Omental fat pad (tissue), 4 donors: ENCODE results near the gene MRPS12. TPM values are rescaled to one million over a fixed set of nuclear protein-coding genes. Genes with fewer than 3 reads are reported as not detected.
"Not testable (repeated sequence)": the region's sequence is repeated elsewhere in the genome, so short reads cannot be mapped to it uniquely, and the experiment has no call there.

Experiments
- ATAC-seq: fragments of 150-250 bp; one replicate; pipeline ENCODE4 v1.9.1; 2016; ENCODE audit warnings: mild to moderate bottlenecking, moderate library complexity; ENCODE audit not compliant: low FRiP score
- DNase-seq: peaks from one replicate; pipeline ENCODE4 v3.0.0-alpha.2; 2019; ENCODE audit warnings: low spot score
- total RNA-seq, 4 donors: library from RNA; depleted of rRNA; stranded (reverse); fragments of >200 nt; gene quantifications; one replicate each; pipeline ENCODE4 v1.1.0, GENCODE V29; 2016
- TF ChIP-seq, protein P1 (sequence below), 3 donors: fragments of 450-650 bp; IDR thresholded peaks; one replicate each; pipeline ENCODE4 v1.5.1; 2016 to 2017; ENCODE audit warnings: antibody characterized with exemption in 3 of 3, mild to moderate bottlenecking in 3 of 3, moderate library complexity in 2 of 3

MRPS12 gene
- total RNA-seq, 4 donors from 2014 or later: 27.3 to 46.0 (median 37.7) TPM

DNA sequence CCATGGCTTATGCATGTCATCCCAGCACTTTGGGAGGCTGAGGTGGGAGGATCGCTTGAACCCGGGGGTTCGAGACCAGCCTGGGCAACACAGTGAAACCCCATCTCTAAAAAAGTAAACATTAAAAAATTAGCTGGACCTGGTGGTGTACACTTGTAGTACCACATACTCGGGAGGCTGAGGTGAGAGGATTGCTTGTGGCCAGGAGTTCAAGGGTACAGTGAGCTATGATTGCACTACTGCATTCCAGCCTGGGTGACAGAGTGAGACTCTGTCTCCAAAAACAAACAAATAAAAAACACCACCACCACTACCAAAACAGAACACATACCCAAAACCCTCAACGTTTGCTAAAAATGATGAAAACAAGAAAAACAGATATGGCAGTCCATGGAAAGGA, 28.9 kb downstream of the MRPS12 start:
- ATAC-seq (no peak), DNase-seq (no peak)
- TF ChIP-seq, protein P1, sequence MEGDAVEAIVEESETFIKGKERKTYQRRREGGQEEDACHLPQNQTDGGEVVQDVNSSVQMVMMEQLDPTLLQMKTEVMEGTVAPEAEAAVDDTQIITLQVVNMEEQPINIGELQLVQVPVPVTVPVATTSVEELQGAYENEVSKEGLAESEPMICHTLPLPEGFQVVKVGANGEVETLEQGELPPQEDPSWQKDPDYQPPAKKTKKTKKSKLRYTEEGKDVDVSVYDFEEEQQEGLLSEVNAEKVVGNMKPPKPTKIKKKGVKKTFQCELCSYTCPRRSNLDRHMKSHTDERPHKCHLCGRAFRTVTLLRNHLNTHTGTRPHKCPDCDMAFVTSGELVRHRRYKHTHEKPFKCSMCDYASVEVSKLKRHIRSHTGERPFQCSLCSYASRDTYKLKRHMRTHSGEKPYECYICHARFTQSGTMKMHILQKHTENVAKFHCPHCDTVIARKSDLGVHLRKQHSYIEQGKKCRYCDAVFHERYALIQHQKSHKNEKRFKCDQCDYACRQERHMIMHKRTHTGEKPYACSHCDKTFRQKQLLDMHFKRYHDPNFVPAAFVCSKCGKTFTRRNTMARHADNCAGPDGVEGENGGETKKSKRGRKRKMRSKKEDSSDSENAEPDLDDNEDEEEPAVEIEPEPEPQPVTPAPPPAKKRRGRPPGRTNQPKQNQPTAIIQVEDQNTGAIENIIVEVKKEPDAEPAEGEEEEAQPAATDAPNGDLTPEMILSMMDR (IDR thresholded peaks at IDR 0.05): no peak

- TF ChIP-seq, protein P1 (IDR thresholded peaks at IDR 0.05): no peak
- no peak for DNase-seq
- ATAC-seq: no peak
Observed at GRCh38 chr19:38964738-38965137, 34.0 kb downstream of the MRPS12 start.

- ATAC-seq: not testable (repeated sequence)
Observed at GRCh38 chr19:38966149-38966548, 35.4 kb downstream of the MRPS12 start.

GRCh38 chr19:38970664-38971532, 40.2 kb downstream of the MRPS12 start:
- DNase-seq: no peak
- TF ChIP-seq, protein P1 (IDR thresholded peaks at IDR 0.05): no peak
- no peak for ATAC-seq

More at GRCh38 chr19:38966149-38966548, 35.4 kb downstream of the MRPS12 start:
- not testable (repeated sequence) for DNase-seq

GRCh38 chr19:38971672-38972071, 40.9 kb downstream of the MRPS12 start:
- TF ChIP-seq, protein P1 (IDR thresholded peaks at IDR 0.05): no peak
- ATAC-seq: no peak
- DNase-seq: no peak

DNA sequence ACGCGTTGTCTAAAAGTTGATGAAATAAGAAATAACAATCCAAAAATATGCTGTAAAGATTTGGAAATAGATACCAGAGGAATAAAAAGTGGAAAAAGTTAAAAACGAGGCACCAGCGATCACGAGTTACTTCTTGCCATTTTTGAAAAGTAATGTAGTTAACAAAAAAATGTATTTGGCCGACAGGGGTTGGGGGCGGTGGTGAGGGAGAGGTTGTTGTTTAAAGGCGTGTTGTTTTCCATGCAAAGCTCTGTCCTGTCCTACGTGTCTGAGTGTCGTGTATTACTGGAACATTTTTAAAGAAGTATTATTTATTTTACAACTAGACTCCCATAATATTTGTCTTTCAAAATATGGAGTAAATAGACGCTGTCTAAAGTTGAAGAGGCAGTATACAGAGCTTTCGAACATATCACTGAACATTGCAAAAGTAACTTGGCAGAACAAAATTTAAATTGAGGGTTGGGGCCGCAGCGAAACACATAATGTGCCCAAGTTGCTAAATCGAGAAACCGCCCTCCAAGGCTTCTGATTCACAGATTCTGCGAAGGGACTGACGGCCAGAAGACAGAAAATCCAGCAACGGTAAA, 44.0 kb downstream of the MRPS12 start:
- ATAC-seq (peak; percentile 7), DNase-seq (no peak)

GRCh38 chr19:38975214-38975860, 44.6 kb downstream of the MRPS12 start, which contains the start of gene FBXO17:
Gene FBXO17, minus strand, starts transcription at chr19:38975742. Its CDS starts 25,423 bp downstream, at chr19:38950319.
- no peak for DNase-seq
- peak; percentile 79 for ATAC-seq
- TF ChIP-seq, protein P1 (IDR thresholded peaks at IDR 0.05): no peak

More for the DNA sequence above, 44.0 kb downstream of the MRPS12 start:
- TF ChIP-seq, protein P1 (IDR thresholded peaks at IDR 0.05): no peak
